Hematopoietic multipotent progenitor cell treated with erythropoietin and hydrocortisone succinate and interleukin-3 and kit ligand, for 4 days (in vitro differentiated cells): ENCODE data around the gene LFNG.

ENCODE experiments used
- DNase-seq: peaks from one replicate; pipeline ENCODE4 v3.0.0-alpha.2; 2015

The LFNG gene

DNA sequence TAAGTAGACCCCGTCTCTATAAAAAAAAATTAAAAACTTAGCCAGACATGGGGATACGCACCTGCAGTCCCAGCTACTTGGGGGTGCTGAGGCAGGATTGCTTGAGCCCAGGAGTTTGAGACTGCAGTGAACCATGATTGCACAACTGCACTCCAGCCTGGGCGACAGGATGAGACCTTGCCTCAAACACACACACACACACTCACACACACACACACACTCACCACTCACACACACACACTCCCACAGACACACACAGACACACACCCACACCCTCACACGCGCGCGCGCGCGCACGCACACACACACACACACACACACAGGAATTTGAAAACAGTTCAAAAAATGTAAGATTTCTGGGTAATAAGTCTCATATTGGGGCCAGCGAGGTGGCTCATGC lies 34.7 kb upstream of the LFNG start:
- DNase-seq: no peak

DNA sequence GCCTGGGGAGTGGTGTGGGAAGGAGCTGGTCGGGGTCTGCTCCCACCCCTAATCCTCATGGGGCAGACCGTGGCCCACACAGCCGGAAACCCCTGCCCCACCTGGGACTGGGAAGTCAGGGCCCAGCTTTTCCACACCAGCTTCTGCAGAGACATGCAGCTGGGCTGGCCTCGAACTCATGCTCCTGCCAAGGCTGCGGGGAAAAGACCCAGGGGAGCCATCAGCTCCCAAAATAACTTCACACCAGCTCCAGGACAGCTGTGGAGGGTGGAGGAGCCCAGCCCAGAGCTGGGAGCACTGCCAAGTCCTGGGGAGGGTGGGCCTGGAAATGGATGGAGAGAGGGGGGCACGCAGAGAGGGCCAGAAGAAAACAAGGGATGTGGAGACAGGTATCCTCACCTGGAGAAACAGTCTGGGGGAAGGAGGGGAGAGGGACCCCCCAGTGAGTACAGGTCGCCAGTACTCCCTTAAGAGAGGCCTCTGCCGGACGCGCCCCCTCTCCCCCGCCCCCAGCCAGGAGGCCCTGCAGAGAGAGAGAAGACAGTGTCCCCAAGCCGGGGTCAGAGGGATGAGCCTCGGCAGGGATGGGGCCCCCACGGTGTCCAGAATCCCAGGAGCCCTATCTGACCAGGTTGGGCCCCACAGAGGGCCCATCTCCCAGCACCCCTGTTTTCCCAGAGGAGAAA lies 31.8 kb upstream of the LFNG start:
- DNase-seq: no peak

DNA sequence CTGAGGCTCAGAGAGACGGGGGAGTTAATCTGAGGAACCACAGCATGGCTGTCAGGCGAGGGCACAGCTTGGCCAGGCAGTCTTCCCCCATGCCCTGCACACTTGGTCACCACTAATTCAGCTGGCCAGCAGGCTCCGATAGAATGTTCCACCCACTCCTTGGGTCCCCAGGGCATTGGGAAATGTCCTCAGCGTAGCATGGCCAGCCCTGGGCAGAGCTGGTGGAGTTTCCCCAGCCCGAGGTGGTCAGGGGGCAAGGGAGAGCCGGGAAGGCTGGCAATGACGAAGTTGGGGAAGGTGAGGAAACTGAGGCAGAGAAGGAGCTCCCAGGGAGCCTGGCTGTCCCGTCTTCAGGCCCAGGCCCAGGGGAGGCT lies 31.3 kb upstream of the LFNG start:
- DNase-seq: no peak

DNA sequence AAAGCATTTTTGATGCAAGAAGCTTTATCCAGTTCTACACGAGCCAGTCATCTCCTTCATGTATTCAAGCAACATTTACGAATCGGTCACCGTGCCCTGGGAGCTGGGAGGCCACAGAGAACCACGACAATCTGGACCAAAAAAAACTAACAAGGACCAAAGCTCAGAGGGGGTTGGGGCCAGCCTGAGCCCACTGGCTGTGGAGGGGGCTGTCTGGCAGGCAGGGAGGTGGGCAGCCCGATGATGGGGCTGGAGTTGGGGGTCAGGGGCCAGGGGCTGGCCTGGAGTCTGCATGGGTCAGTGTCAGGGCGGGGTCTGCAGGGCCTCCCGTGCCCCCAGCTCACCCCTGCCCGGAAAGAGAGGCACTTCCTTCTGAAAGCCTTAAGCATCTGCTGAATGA lies 30.9 kb upstream of the LFNG start:
- DNase-seq: no peak

DNA sequence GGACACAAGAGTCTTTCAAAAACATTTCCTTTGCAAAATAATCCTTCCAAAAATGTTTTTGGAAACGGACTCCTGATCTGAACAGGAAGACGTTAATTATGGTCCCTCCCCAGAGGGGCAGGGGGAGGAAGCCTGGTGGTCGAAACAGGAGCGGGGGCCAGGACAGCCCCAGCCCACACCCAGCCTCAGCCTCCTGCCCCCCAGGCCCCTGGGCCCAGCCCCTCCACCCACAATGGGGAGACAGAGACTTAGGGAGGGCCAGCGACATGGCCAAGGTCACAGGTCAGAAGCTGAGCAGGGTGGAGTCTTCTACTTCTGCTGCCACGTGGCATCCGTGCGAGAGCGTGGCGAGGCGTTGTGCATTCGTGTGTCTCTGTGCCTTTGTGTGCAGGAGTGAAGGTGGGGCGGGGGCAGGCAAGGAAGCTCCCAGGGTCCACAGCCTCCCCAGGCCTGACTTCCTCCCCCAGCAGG lies 29.4 kb upstream of the LFNG start:
- no peak for DNase-seq

DNA sequence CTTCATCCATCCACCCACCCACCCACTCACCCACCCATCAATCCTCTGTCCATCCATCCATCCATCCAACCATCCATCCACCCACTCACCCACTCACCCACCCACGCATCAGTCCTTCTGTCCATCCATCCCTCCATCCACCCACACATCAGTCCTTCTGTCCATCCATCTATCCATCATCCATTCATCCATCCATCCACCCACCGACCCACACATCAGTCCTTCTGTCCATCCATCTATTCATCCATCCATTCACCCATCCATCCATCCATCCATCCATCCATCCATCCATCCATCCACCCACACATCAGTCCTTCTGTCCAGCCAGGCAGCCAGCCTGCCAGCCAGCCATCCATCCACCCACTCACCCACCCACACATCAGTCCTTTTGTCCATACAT lies 27.5 kb upstream of the LFNG start:
- no peak for DNase-seq

DNA sequence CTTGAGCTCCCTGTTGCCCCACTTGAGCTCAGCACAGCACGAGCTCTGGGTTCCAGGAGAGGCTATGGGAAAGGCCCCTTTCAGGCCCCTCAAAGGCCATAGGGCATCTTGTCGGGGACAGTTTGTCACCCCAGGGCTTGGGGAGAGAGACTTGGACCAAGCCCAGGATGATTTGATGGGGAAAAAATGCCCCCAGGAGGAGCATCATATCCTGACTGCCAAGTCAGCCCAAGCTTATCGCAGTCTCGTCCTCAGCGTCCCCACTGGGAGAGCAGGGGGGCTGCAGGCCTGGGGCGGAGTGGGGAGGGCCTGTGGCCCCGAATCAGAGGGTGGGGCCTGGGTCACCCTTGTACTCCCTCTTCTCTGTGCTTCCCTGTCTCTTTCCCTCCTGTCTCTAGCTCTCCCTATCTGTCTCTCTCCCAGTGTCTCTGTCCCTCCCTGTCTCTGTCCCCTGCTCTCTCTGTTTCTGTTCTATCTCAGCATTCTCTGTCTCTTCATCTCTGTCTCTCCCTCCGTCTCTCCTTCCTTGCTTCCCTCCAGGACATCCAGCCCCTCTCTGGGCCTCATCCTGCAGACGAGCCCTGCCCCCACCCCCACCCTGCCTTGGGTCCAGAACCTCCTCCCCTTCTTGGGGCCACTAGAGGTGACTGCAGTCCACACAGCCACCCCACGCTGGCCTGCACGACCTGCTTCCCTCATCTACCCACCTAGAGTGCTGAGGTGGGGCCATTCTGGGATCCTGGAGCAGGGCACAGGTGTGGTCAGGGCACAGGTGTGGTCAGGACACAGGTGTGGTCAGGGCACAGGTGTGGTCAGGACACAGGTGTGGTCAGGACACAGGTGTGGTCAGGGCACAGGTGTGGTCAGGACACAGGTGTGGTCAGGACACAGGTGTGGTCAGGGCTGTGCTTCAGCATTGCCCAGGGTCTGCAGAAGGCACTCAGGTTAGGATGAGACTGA lies 26.1 kb upstream of the LFNG start:
- DNase-seq: no peak

DNA sequence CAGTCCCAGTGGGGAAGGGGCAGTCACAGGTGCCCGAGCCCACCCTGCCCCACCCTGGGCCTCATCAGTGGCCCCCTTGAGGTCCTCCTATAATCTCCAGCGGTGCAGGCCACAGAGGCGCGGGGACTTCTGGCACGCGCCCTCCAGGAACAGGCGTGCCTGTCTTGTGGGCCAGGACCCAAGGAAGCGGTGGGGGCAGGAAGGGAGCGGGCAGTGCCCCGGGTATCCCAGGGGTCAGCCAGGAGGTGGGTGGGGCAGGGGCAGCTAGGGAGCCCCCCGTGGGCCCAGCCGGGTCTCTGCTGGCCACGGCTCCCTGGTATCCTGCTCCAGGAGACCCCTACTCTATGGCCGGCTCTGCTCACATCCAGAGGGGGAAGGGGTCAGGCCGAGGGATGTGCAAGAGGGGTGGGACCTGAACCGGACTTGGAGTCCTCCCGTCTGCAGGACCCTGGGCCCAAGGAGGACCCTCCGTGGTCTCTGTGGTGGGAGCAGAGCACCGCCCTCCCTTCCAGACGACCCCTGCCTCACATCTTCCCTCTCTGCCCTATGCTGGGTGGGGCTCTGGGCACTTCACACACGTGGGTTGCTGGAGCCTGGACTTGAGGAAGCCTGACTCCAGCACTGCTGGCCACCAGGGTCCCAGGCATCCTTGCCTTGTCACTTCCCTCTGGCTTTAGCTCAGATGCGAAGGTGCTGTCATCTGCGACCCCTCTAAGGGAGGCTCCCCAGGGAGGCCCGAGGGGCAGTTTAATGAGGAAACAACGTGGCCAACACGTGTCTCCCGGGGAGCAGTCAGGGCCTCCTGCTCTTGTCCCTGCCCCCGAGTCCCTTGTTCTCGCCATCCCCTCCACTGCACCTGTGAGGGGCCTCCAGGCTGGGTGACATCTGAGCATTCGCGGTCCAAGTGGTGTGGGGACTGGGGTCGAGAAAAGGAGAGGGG lies 25.1 kb upstream of the LFNG start:
- DNase-seq: no peak

DNA sequence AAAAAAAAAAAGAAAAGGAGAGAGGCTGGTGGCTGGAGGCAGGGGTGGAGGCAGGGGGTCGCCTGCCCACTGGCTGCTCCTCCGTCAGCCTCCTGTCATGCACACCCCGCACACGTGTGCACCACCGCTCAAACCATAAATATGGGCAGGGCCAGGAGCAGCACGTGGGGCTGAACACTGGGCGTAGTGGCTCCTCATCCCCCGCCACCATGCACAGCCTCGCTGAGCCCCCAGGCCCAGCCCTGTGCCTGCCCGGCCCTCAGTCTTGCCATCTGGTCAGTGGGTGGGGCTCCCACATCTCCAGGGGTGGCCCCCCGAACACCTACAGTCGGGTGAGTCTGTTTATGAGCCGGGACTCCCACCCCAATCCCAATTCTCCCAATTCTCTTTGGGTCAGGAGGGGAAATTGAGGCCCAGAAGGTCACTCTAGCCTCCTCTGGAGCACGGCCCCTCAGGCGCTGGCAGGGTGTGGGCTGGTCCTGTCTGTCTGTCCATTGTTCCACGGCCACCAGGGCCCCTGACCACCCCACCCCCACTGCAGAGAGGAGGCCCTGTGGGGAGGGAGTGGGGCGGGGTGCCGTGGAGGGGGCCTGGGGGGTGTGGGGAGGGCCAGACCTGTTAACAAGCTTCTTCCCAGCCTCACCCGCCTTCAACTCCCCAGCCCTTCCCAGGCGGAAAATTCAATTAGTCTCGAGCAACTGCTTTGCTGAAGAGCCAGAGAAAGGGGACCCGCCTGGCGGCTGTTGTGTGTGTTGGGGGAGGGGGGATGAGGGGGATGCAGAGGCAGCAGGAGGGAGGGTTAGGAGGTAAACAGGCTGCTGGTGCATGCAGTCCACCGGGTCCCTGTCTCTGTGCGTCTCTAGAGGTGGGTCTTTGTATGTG lies 23.9 kb upstream of the LFNG start:
- DNase-seq: no peak

DNA sequence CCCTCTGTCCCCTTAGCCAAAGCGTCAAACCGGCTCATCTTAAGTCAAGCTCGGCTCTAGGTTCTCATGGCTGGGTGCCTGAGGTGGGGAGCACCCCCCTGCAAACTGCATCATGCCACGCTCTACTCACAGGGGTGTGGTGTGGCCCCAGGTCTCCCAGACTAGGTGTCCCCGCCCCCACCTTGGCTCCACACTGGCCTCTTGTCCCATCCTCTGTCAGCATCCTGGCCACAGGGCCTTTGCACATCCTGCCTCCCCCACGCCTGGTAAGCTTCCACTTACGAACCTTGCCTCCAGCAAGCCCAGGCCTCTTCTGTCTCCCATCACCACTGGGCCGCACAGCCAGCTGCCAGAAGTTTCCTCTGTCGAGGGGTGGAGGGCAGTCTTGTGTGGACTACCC lies 23.2 kb upstream of the LFNG start:
- DNase-seq: no peak

DNA sequence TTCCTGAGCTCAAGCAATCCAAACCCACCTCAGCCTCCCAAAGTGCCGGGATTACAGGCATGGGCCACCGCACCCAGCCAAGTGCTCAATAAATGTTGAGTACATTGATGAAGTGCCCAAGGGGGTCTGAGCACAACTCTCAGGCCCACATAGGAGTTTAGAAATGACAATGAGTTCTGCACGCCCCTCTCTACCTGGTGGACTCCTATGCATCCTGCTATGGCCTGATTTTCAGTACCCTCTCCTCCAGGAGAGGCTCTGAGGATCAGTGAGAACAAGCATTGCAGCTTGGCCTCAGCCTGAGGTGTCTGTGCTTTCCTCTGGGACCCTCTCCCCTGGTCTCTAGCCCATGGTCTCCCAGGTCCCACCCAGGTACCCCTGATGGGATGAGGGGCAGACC lies 22.5 kb upstream of the LFNG start:
- no peak for DNase-seq

DNA sequence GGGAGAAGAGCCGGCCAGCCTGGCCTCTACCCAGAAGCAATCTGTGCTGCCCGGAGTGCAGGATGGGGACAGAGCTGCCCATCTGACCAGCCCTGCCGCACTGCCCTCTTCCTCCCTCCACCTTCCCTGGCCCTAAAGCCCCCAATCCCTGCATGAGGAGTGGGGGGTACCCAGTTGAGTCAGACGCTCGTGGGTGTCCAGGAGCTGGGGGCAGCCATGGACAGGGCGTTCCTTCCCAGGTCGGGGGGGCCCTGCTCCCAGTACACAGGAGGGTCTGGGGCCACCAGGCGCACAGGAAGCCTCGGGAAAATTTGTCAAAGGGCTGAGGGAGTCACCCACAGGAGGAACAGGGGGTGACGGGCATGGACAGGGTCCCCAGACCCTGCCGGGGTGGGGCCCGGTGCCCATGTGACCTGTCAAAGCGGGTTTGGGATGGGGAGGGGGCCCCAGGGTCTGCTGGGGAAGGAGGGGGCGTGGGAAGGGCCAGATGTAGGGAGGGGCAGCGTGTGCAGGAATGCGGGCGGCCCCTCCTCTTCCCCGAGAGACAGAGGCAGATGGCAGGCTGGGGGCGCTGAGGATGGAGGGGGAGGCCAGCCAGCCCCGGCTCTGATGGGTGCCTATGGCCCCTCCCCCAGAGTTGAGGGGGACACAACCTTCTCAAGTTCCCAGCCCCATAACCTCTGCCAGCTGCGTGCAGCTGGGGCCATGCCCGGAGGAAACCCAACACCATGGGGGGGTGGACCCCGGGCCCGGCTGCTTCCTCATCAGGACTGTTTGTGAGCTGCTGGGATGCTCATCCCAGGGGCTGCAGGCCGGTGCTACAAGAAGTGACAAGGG lies 21.9 kb upstream of the LFNG start:
- peak; percentile 38 for DNase-seq

DNA sequence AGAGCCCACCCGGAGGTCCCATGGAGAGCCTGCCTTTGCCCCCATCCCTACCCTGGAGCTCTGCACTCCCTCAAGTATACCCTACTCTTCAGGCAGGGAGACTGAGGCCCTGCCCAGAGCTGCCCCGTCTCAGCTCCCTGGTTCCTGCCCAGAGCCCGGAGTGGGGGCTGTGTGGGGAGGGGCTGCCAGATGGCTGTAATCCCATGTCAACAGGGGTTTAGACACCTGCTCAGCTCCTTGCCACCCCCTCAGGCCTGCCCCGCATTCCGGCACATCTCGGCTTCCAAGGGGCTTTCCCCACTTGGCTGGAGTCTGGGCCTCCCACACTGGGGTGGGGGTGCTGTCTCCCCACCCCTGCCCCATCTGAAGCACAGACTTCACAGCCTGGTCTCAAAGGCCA lies 20.9 kb upstream of the LFNG start:
- no peak for DNase-seq

DNA sequence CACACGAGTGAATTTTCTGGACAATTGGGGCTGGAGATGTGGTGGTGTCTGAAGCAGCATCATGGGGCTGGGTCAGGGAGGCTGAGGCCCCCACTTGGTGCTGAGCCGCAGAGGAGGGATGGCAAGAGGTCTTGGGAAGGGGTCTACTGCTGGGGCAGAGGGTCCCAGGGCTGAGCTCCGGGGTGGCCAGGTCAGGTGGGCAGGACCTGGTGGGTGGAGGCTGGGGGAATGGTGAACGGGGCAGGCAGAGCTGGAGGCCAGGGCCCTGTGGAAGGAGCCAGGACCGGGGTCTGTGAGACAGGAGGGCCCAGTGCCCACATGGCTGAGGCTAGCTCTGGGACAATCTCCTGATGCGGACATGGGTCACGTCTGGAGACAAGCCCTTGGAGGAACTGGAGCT lies 20.4 kb upstream of the LFNG start:
- no peak for DNase-seq

DNA sequence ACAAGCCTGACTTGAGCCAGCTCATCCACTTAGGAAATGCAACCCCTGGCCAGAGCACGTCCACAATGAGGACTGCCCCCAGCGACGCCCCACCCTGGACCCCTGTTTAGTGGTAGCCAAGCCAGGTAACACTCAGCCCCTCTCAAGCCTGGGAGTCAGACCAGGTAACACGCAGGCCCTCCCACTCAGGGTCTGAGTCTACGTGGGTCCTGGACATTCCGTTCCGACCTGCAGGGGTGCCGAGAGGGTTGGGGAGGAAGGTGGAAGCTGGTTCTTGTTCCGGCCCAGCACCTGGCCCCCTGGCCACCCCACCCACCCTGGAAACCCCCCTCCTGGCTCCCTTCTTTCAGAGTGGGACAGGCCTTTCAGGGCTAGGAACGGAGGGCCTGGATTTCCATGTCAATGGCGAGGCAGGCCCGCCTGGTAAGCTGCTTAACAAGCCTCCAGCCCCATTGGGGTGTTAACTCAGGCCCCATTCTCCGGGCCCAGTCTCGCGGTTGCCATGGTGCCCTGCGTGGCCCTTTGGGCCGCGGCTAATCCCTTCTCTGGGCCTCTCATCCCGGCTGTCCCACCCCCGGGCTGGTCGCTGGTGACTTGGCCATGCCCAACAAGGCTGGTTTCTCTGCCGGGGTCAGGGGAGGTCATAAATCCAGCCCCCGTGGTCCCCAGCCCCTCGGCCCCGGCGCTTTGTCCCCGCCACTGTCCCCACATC lies 19.7 kb upstream of the LFNG start:
- DNase-seq: no peak

DNA sequence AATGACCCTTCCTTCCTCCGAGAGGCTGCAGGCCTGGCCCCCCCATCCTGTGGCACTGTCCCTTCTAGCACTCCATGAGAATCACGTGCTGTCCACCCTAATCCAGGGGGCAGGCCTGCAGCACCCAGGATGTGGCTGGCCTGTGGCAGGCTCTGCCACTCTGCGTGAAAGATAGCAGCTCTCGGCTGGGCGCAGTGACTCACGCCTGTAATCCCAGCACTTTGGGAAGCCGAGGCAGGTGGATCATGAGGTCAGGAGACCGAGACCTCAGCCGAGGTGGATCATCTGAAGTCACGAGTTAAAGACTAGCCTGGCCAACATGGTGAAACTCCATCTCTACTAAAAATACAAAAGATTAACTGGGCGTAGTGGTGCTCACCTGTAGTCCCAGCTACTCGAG lies 18.9 kb upstream of the LFNG start:
- DNase-seq: no peak

DNA sequence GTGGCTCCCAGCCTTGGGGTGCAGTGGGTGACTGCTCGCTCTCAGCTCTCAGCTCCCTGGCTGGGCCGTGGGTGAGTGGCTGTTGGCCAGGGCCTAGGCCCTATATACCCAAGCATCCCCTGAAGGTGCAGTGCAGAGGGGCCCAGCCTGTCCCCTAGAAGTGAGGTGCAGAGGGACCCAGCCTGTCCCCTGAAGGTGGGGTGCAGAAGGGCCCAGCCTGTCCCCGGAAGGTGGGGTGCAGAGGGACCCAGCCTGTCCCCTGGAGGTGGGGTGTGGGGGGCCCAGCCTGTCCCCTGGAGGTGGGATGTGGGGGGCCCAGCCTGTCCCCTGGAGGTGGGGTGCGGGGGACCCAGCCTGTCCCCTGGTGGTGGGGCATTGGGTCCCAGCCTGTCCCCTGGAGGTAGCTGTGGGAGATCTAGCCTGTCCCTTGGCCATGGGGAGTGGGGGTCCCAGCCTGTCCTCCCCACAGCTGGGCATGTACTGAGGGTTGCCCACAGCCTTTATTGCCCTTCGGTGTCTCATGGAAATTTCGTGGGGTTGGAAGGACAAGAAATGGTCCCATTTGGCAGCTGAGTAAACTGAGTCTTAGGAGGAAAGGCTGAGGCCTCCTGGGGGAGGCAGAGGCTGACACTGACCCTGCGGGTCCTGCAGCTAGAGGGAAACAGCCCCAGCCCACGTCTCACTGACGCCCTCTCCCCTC lies 17.5 kb upstream of the LFNG start:
- DNase-seq: no peak

DNA sequence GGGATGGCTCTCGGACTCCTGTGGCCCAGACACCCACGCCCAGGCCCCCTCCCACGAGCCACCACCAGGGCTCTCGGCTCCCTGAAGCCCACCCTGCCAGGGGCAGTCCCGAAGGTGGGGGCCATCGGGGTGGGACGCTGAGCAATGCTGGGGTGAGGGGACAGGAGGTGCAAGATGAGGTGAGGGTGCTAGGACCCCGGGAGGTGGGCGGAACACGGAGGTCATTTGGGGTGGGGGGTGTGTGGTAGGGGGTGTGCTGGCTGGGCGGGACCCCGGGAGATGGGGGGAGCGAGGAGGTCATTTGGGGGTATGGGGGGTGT lies 17.0 kb upstream of the LFNG start:
- DNase-seq: no peak

DNA sequence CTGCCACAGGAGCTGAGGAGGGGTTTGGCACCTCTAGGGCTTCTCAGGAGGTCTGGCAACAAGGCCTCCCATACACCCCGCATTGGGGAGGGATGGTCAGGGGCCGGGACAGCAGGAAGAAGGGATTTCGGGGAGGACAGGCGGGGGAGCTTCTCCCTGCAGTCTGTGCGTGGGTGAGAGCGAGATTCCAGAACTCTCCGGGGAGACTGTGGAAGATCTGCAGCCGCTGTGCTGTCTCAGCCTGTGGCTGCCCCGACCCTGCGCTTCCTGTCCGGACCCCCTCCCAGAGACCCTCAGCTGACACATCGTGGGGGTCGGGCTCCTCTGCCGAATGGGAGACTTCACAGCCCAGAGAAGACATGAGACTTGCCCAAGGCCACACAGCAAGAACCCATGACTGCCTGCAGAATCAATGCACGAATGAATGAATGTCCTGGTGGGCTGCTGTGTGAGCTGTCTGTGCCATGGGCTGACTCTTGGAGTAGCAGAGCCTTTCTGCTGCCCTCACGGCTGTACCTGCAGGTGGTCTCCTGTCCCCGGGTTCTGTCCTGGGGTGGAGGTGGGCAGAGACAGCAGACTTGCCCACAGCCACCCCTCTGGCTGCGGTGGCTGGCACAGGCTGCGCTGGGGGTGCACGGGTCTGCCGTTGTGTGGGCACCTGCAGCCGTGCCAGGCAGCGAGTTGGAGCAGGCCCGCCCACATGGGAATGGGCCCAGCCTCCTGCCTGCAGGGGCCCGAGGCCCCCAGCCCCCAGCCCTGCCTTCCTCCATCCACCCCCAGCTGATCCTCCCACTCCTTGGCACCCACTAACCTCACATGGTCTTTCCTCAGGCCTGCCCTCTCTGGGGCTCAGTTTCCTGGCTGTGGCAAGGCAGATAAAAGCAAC lies 16.3 kb upstream of the LFNG start:
- no peak for DNase-seq
